Liver (tissue), 9 donors: ENCODE results near the gene HACD4. TPM values are rescaled to one million over a fixed set of nuclear protein-coding genes. Genes with fewer than 3 reads are reported as not detected.

Experiments
- DNase-seq: peaks from one replicate; pipeline ENCODE4 v3.0.0-alpha.2; 2017; ENCODE audit warnings: low spot score
- H3K27ac ChIP-seq, 2 donors: one replicate each; pipeline ENCODE4 v1.7.0; 2013; ENCODE audit warnings: inconsistent platforms in 2 of 2, low read length in 2 of 2, control low read depth in 1 of 2, low read depth in 1 of 2, mild to moderate bottlenecking in 1 of 2
- H3K27me3 ChIP-seq, 4 donors: one replicate each; pipeline versions ENCODE4 v1.6.1 to v1.7.0; 2013; ENCODE audit warnings: low read length in 3 of 4, inconsistent platforms in 1 of 4, mild to moderate bottlenecking in 1 of 4, moderate library complexity in 1 of 4; ENCODE audit not compliant: control insufficient read depth in 4 of 4, insufficient read depth in 4 of 4
- H3K36me3 ChIP-seq, 4 donors: one replicate each; pipeline versions ENCODE4 v1.6.1 to v1.7.0; 2013; ENCODE audit warnings: low read length in 3 of 4, mild to moderate bottlenecking in 3 of 4, low read depth in 1 of 4, moderate library complexity in 1 of 4; ENCODE audit not compliant: control insufficient read depth in 4 of 4, insufficient read depth in 3 of 4
- H3K4me1 ChIP-seq, 4 donors: one replicate each; pipeline versions ENCODE4 v1.6.1 to v1.7.0; 2013; ENCODE audit warnings: low read length in 3 of 4, mild to moderate bottlenecking in 3 of 4, moderate library complexity in 1 of 4; ENCODE audit not compliant: control insufficient read depth in 4 of 4, insufficient read depth in 4 of 4
- H3K4me3 ChIP-seq, 3 donors: one replicate each; pipeline versions ENCODE4 v1.6.1 to v1.7.0; 2013; ENCODE audit warnings: low read length in 3 of 3, control low read depth in 1 of 3, low read depth in 1 of 3, mild to moderate bottlenecking in 1 of 3
- H3K9ac ChIP-seq, 2 donors: one replicate each; pipeline ENCODE4 v1.7.0; 2013; ENCODE audit warnings: low read length in 2 of 2, mild to moderate bottlenecking in 2 of 2, moderate library complexity in 2 of 2, control low read depth in 1 of 2, low read depth in 1 of 2
- H3K9me3 ChIP-seq, 4 donors: one replicate each; pipeline versions ENCODE4 v1.6.1 to v1.7.0; 2013; ENCODE audit warnings: low read length in 3 of 4; ENCODE audit not compliant: control insufficient read depth in 4 of 4
- ATF3 ChIP-seq: IDR thresholded peaks from 2 replicates; pipeline ENCODE4 v1.6.1; 2016; ENCODE audit warnings: antibody characterized with exemption
- FOXA1 ChIP-seq: IDR thresholded peaks from 2 replicates; pipeline ENCODE4 v1.6.1; 2016; ENCODE audit warnings: antibody characterized with exemption
- FOXA2 ChIP-seq: IDR thresholded peaks from 2 replicates; pipeline ENCODE4 v1.6.1; 2016; ENCODE audit warnings: antibody characterized with exemption
- HNF4A ChIP-seq, 2 donors: conservative IDR thresholded peaks; 2 replicates each; pipeline ENCODE4 v1.6.1; 2016; ENCODE audit warnings: antibody characterized with exemption in 2 of 2, mild to moderate bottlenecking in 2 of 2
- JUND ChIP-seq, 2 donors: IDR thresholded peaks; 2 replicates each; pipeline ENCODE4 v1.6.1; 2016; ENCODE audit warnings: antibody characterized with exemption in 2 of 2
- MAX ChIP-seq: IDR thresholded peaks from 2 replicates; pipeline ENCODE4 v1.6.1; 2016; ENCODE audit warnings: antibody characterized with exemption
- NR2F2 ChIP-seq: IDR thresholded peaks from 2 replicates; pipeline ENCODE4 v1.6.1; 2016; ENCODE audit warnings: antibody characterized with exemption
- RAD21 ChIP-seq, 2 donors: IDR thresholded peaks; 2 replicates each; pipeline ENCODE4 v1.6.1; 2016; ENCODE audit warnings: antibody characterized with exemption in 2 of 2, mild to moderate bottlenecking in 2 of 2
- REST ChIP-seq: IDR thresholded peaks from 2 replicates; pipeline ENCODE4 v1.6.1; 2016; ENCODE audit warnings: antibody characterized with exemption, mild to moderate bottlenecking
- WGBS: extraction: QIAGEN DNeasy Blood & Tissue Kit; methylation state at CpG from one replicate; pipeline ENCODE4 v1.1.7; 2013; 5-methylcytosine and 5-hydroxymethylcytosine counted together
- polyA plus RNA-seq, 2 donors: library from polyadenylated mRNA; stranded (reverse) in 1 of 2; unstranded in 1 of 2; fragments of 200-250 nt in 1 of 2; fragments of >200 nt in 1 of 2; fragmentation: Nextera tagmentation in 1 of 2; extraction: Ambion mirVana in 1 of 2; gene quantifications; one replicate each; pipeline versions ENCODE4 v1.2.1 to v1.2.3, GENCODE V29; 2013 to 2015
- total RNA-seq, 2 donors: library from RNA; depleted of rRNA; stranded (reverse); fragments of >200 nt; gene quantifications; one replicate each; pipeline ENCODE4 v1.2.3, GENCODE V29; 2014
- donor health status: healthy.
- donor health status: healthy.
- donor health status: healthy.
- donor health status: healthy.
- donor health status: healthy.

The HACD4 gene
- total and polyA plus RNA-seq, 4 donors: 0.25 to 2.2 (median 0.49) TPM

- WGBS: 83% methylated on average over 5 of the region's 5 CpGs
- H3K36me3 ChIP-seq: peaks cover 0 to 1% (median 0%) of the 10 kb centered on the region in 4 donors
- peak overlapping the region in 1 of 3 donors; percentile 56 for H3K4me3 ChIP-seq
- H3K4me1 ChIP-seq: peaks cover 0 to 4% (median 2%) of the 10 kb centered on the region in 4 donors
- no peak for DNase-seq
- H3K27me3 ChIP-seq: no peaks in the 10 kb centered on the region
- TF ChIP-seq MAX (no peak), NR2F2 (no peak), REST (no peak), JUND (IDR thresholded peaks at IDR 0.05) (no peak)
- H3K27ac ChIP-seq: peak overlapping the region; percentile 55 to 67
- no peaks in the 10 kb centered on the region for H3K9me3 ChIP-seq
- H3K9ac ChIP-seq: no peak overlapping the region
Observed at GRCh38 chr9:21030389-21031035, 928 bp downstream of the HACD4 start.

- WGBS: 56% methylated on average over 8 of the region's 8 CpGs
- Histone ChIP-seq H3K4me1 (peaks cover 0 to 4% (median 2%) of the 10 kb centered on the region in 4 donors), H3K27ac (no peak overlapping the region), H3K9ac (no peak overlapping the region), H3K4me3 (no peak overlapping the region), H3K36me3 (peaks cover 0 to 1% (median 0%) of the 10 kb centered on the region in 4 donors), H3K9me3 (no peaks in the 10 kb centered on the region), H3K27me3 (no peaks in the 10 kb centered on the region)
- no peak for TF ChIP-seq RAD21 (IDR thresholded peaks at IDR 0.05)
- TF ChIP-seq FOXA1: no peak
- DNase-seq: no peak
Observed at GRCh38 chr9:21029661-21030060, 1.8 kb downstream of the HACD4 start.

GRCh38 chr9:21028466-21028865 is 3.0 kb downstream of the HACD4 start:
- no peak for DNase-seq
- no peak overlapping the region for H3K4me3 ChIP-seq
- H3K27me3 ChIP-seq: no peaks in the 10 kb centered on the region
- H3K9ac ChIP-seq: no peak overlapping the region
- no peaks in the 10 kb centered on the region for H3K9me3 ChIP-seq
- H3K27ac ChIP-seq: no peak overlapping the region
- H3K4me1 ChIP-seq: peaks cover 0 to 4% (median 2%) of the 10 kb centered on the region in 4 donors
- TF ChIP-seq HNF4A (conservative IDR thresholded peaks at IDR 0.05) (no peak), ATF3 (no peak)
- WGBS: 44% methylated on average over 3 of the region's 3 CpGs
- peaks cover 0 to 1% (median 0%) of the 10 kb centered on the region in 4 donors for H3K36me3 ChIP-seq

GRCh38 chr9:21027295-21027694 is 4.1 kb downstream of the HACD4 start:
- Histone ChIP-seq H3K36me3 (peaks cover 0 to 1% (median 0%) of the 10 kb centered on the region in 4 donors), H3K27me3 (no peaks in the 10 kb centered on the region), H3K27ac (no peak overlapping the region), H3K4me3 (no peak overlapping the region), H3K9me3 (no peaks in the 10 kb centered on the region), H3K9ac (no peak overlapping the region), H3K4me1 (peaks cover 0 to 4% (median 2%) of the 10 kb centered on the region in 4 donors)
- TF ChIP-seq FOXA2: no peak
- 82% methylated on average over 4 of the region's 4 CpGs for WGBS
- no peak for DNase-seq
